ENCODE results near the gene MAN1A2. TPM values are rescaled to one million over a fixed set of nuclear protein-coding genes. Genes with fewer than 3 reads are reported as not detected.

The MAN1A2 gene
- total RNA-seq, 1 experiment from 2014 or later, result 38.1 TPM

DNA sequence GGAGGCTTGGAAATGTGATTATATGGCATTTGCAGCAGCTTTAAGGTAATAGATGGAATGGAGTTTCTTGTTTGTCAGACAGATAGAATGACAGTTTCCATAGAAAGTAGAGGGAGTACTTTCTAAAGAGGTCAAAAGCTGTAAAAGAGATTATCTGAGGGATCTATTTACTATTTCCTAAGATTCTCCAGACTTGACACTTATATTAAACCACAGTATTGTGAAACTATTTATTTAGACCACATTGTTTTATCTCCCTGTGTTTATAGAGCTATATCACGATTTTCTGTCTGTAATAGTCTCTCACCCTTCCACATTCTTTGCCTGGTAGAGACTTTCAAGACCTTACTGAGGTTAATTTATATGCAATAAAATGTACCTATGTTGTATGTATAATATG lies 66.7 kb downstream of the MAN1A2 start:
- Histone ChIP-seq H2AFZ (ENCODE audit: low read depth, low read length, poor library complexity, severe bottlenecking) (no peak overlapping the region), H3K79me2 (ENCODE audit: insufficient read depth, low read length) (no peaks in the 10 kb centered on the region), H4K20me1 (ENCODE audit: insufficient read depth) (peaks cover 5% of the 10 kb centered on the region; the same call in 1 of the 2 replicates), H3K4me2 (ENCODE audit: low read length) (no peak overlapping the region), H3K9me2 (ENCODE audit: insufficient read depth) (no peaks in the 10 kb centered on the region), H3K9me3 (ENCODE audit: control insufficient read depth in 1 of 2, insufficient read depth in 1 of 2, low read depth in 1 of 2, low read length in 2 of 2) (no peaks in the 10 kb centered on the region), H3K4me1 (ENCODE audit: control insufficient read depth in 1 of 2, insufficient read depth in 2 of 2, low read length in 2 of 2) (no peaks in the 10 kb centered on the region), H3K36me3 (ENCODE audit: control insufficient read depth in 1 of 2, insufficient read depth in 2 of 2, low read length in 2 of 2) (no peaks in the 10 kb centered on the region), H3K27ac (ENCODE audit: low read depth, low read length) (no peak overlapping the region), H3K4me3 (replicated peaks in 1 of 2; ENCODE audit: low read depth in 1 of 2, low read length in 2 of 2) (no peak overlapping the region), H3K27me3 (ENCODE audit: insufficient read depth, low read length) (no peaks in the 10 kb centered on the region), H3K9ac (ENCODE audit: low read length) (no peak overlapping the region)
- intact Hi-C loops (cut with micrococcal nuclease), result no loop called here
- BruUV-seq (replicated peaks), result no TSS peak
- ATAC-seq, result no peak
- DNase-seq (ENCODE audit: low read depth, low spot score), result no peak
- CTCF ChIA-PET, result no interaction called here
- POLR2A ChIA-PET, result no interaction called here
- no peak for TF ChIP-seq SIN3A (IDR thresholded peaks at IDR 0.05; ENCODE audit: low read depth)
- TF ChIP-seq, protein P1, sequence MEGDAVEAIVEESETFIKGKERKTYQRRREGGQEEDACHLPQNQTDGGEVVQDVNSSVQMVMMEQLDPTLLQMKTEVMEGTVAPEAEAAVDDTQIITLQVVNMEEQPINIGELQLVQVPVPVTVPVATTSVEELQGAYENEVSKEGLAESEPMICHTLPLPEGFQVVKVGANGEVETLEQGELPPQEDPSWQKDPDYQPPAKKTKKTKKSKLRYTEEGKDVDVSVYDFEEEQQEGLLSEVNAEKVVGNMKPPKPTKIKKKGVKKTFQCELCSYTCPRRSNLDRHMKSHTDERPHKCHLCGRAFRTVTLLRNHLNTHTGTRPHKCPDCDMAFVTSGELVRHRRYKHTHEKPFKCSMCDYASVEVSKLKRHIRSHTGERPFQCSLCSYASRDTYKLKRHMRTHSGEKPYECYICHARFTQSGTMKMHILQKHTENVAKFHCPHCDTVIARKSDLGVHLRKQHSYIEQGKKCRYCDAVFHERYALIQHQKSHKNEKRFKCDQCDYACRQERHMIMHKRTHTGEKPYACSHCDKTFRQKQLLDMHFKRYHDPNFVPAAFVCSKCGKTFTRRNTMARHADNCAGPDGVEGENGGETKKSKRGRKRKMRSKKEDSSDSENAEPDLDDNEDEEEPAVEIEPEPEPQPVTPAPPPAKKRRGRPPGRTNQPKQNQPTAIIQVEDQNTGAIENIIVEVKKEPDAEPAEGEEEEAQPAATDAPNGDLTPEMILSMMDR (IDR thresholded peaks at IDR 0.05 in 2 of 3, conservative IDR thresholded peaks at IDR 0.05 in 1 of 3; ENCODE audit: borderline replicate concordance in 1 of 3, insufficient read depth in 1 of 3, low read depth in 2 of 3, low read length in 2 of 3), result no peak
- TF ChIP-seq TCF7L2 (IDR thresholded peaks at IDR 0.05; ENCODE audit: borderline replicate concordance, extremely low read depth, insufficient read depth, insufficient read length), result no peak
- TF ChIP-seq ZNF274 (IDR thresholded peaks at IDR 0.05; ENCODE audit: low read depth, low read length), result no peak
- TF ChIP-seq SP1 (IDR thresholded peaks at IDR 0.05; ENCODE audit: low read depth), result no peak
- TF ChIP-seq YY1 (IDR thresholded peaks at IDR 0.05; ENCODE audit: extremely low read depth, insufficient replicate concordance, low read depth, low read length), result no peak
- TF ChIP-seq, protein P2, sequence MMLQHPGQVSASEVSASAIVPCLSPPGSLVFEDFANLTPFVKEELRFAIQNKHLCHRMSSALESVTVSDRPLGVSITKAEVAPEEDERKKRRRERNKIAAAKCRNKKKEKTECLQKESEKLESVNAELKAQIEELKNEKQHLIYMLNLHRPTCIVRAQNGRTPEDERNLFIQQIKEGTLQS (IDR thresholded peaks at IDR 0.05), result no peak
- TF ChIP-seq EZH2phosphoT487 (IDR thresholded peaks at IDR 0.05; ENCODE audit: borderline replicate concordance), result no peak
- no peak for TF ChIP-seq ELF1 (IDR thresholded peaks at IDR 0.05; ENCODE audit: borderline replicate concordance, low read depth)
- TF ChIP-seq CEBPB (IDR thresholded peaks at IDR 0.05; ENCODE audit: low read depth), result no peak
- TF ChIP-seq SRF (IDR thresholded peaks at IDR 0.05; ENCODE audit: low read depth), result no peak
- no peak for TF ChIP-seq ZFX (IDR thresholded peaks at IDR 0.05)
- TF ChIP-seq, protein P3, sequence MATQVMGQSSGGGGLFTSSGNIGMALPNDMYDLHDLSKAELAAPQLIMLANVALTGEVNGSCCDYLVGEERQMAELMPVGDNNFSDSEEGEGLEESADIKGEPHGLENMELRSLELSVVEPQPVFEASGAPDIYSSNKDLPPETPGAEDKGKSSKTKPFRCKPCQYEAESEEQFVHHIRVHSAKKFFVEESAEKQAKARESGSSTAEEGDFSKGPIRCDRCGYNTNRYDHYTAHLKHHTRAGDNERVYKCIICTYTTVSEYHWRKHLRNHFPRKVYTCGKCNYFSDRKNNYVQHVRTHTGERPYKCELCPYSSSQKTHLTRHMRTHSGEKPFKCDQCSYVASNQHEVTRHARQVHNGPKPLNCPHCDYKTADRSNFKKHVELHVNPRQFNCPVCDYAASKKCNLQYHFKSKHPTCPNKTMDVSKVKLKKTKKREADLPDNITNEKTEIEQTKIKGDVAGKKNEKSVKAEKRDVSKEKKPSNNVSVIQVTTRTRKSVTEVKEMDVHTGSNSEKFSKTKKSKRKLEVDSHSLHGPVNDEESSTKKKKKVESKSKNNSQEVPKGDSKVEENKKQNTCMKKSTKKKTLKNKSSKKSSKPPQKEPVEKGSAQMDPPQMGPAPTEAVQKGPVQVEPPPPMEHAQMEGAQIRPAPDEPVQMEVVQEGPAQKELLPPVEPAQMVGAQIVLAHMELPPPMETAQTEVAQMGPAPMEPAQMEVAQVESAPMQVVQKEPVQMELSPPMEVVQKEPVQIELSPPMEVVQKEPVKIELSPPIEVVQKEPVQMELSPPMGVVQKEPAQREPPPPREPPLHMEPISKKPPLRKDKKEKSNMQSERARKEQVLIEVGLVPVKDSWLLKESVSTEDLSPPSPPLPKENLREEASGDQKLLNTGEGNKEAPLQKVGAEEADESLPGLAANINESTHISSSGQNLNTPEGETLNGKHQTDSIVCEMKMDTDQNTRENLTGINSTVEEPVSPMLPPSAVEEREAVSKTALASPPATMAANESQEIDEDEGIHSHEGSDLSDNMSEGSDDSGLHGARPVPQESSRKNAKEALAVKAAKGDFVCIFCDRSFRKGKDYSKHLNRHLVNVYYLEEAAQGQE (IDR thresholded peaks at IDR 0.05; ENCODE audit: low read depth), result no peak
- TF ChIP-seq POLR2AphosphoS5 (IDR thresholded peaks at IDR 0.05; ENCODE audit: low read depth, low read length), result no peak
- TF ChIP-seq, protein P4, sequence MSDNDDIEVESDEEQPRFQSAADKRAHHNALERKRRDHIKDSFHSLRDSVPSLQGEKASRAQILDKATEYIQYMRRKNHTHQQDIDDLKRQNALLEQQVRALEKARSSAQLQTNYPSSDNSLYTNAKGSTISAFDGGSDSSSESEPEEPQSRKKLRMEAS (IDR thresholded peaks at IDR 0.05), result no peak
- TF ChIP-seq EZH2 (IDR thresholded peaks at IDR 0.05), result no peak
- no peak for TF ChIP-seq FOSL1 (IDR thresholded peaks at IDR 0.05; ENCODE audit: low read depth)
- TF ChIP-seq CBX3 (IDR thresholded peaks at IDR 0.05; ENCODE audit: low read depth), result no peak
- TF ChIP-seq, protein P5, sequence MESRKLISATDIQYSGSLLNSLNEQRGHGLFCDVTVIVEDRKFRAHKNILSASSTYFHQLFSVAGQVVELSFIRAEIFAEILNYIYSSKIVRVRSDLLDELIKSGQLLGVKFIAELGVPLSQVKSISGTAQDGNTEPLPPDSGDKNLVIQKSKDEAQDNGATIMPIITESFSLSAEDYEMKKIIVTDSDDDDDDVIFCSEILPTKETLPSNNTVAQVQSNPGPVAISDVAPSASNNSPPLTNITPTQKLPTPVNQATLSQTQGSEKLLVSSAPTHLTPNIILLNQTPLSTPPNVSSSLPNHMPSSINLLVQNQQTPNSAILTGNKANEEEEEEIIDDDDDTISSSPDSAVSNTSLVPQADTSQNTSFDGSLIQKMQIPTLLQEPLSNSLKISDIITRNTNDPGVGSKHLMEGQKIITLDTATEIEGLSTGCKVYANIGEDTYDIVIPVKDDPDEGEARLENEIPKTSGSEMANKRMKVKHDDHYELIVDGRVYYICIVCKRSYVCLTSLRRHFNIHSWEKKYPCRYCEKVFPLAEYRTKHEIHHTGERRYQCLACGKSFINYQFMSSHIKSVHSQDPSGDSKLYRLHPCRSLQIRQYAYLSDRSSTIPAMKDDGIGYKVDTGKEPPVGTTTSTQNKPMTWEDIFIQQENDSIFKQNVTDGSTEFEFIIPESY (IDR thresholded peaks at IDR 0.05; ENCODE audit: extremely low read depth, insufficient replicate concordance, low read length), result no peak
- TF ChIP-seq POLR2A (IDR thresholded peaks at IDR 0.05; ENCODE audit: borderline replicate concordance, extremely low read depth, insufficient read depth, insufficient read length), result no peak
- RAD21 ChIA-PET (ENCODE audit: low non-redundant PET in 1 of 2, low total read pairs in 2 of 2, uncharacterized antibody in 2 of 2, unreplicated experiment in 2 of 2), result no interaction called here

Measured in HCT116 (cell line).